GM12874 (cell line): ENCODE measurements around the gene MAGEF1.

Experiments
- CTCF ChIP-seq: IDR thresholded peaks from 2 replicates; pipeline ENCODE4 v1.5.1; 2011; ENCODE audit warnings: low read depth, mild to moderate bottlenecking, control low read depth, low read length, moderate library complexity; ENCODE audit not compliant: insufficient read depth

MAGEF1 gene

GRCh38 chr3:184748219-184749135 is 36.6 kb upstream of the MAGEF1 start:
- TF ChIP-seq CTCF = 0 out of 2 replicates have a peak, but pooled peaks have one; percentile 13

GRCh38 chr3:184746131-184747120 is 34.6 kb upstream of the MAGEF1 start:
- no peak for TF ChIP-seq CTCF

GRCh38 chr3:184745526-184745925 is 33.7 kb upstream of the MAGEF1 start:
- no peak for TF ChIP-seq CTCF

GRCh38 chr3:184743248-184743647 is 31.4 kb upstream of the MAGEF1 start:
- no peak for TF ChIP-seq CTCF

- no peak for TF ChIP-seq CTCF
These were observed 30.8 kb upstream of the MAGEF1 start for GRCh38 chr3:184742676-184743135.

- 0 out of 2 replicates have a peak, but pooled peaks have one; percentile 2 for TF ChIP-seq CTCF
These were observed 30.2 kb upstream of the MAGEF1 start for GRCh38 chr3:184741798-184742675.
